Measurements from ENCODE around the gene GLP2R. TPM values are rescaled to one million over a fixed set of nuclear protein-coding genes. Genes with fewer than 3 reads are reported as not detected.

Gene GLP2R
- total RNA-seq, 2 experiments from 2014 or later: not detected

- no peak overlapping the region for H3K4me3 ChIP-seq (ENCODE audit: low read depth, low read length, poor library complexity, severe bottlenecking)
- H4K20me1 ChIP-seq (ENCODE audit: insufficient read depth, low read length): no peaks in the 10 kb centered on the region
- no peak for DNase-seq (ENCODE audit: low spot score)
- BruUV-seq (replicated peaks): no TSS peak
- no peaks in the 10 kb centered on the region for H3K9me2 ChIP-seq (ENCODE audit: insufficient read depth, low read length)
- no peaks in the 10 kb centered on the region for H3K9me3 ChIP-seq (ENCODE audit: low read length)
- H3K4me1 ChIP-seq (ENCODE audit: insufficient read depth, low read length, poor library complexity, severe bottlenecking): no peaks in the 10 kb centered on the region
- ChIA-PET CTCF (ENCODE audit: unreplicated experiment) (no interaction called here), POLR2A (no interaction called here)
- TF ChIP-seq EZH2phosphoT487 (IDR thresholded peaks at IDR 0.05; ENCODE audit: borderline replicate concordance, low read depth, low read length) (no peak), CTCF (conservative IDR thresholded peaks at IDR 0.05; ENCODE audit: low read length) (no peak)
- no peak overlapping the region for H3K4me2 ChIP-seq (ENCODE audit: low read length)
- no peak overlapping the region for H3K27ac ChIP-seq (ENCODE audit: low read depth, low read length, poor library complexity, severe bottlenecking)
- no peaks in the 10 kb centered on the region for H3K79me2 ChIP-seq (ENCODE audit: insufficient read depth, low read depth, low read length)
- no peak overlapping the region for H2AFZ ChIP-seq (ENCODE audit: low read length)
- H3K36me3 ChIP-seq (ENCODE audit: insufficient read depth, low read length): no peaks in the 10 kb centered on the region
- intact Hi-C loops (cut with micrococcal nuclease; ENCODE audit: unreplicated experiment): no loop called here
These were observed 52.6 kb downstream of the GLP2R start for GRCh38 chr17:9878356-9878755.

- Histone ChIP-seq H4K20me1 (ENCODE audit: insufficient read depth, low read length) (no peaks in the 10 kb centered on the region), H3K4me2 (ENCODE audit: low read length) (no peak overlapping the region), H3K9me2 (ENCODE audit: insufficient read depth, low read length) (no peaks in the 10 kb centered on the region), H3K36me3 (ENCODE audit: insufficient read depth, low read length) (no peaks in the 10 kb centered on the region), H3K4me1 (ENCODE audit: insufficient read depth, low read length, poor library complexity, severe bottlenecking) (no peaks in the 10 kb centered on the region), H3K27ac (ENCODE audit: low read depth, low read length, poor library complexity, severe bottlenecking) (no peak overlapping the region), H2AFZ (ENCODE audit: low read length) (no peak overlapping the region), H3K4me3 (ENCODE audit: low read depth, low read length, poor library complexity, severe bottlenecking) (no peak overlapping the region), H3K9me3 (ENCODE audit: low read length) (no peaks in the 10 kb centered on the region), H3K79me2 (ENCODE audit: insufficient read depth, low read depth, low read length) (no peaks in the 10 kb centered on the region)
- intact Hi-C loops (cut with micrococcal nuclease; ENCODE audit: unreplicated experiment): no loop called here
- no TSS peak for BruUV-seq (replicated peaks)
- no peak for TF ChIP-seq CTCF (conservative IDR thresholded peaks at IDR 0.05; ENCODE audit: low read length)
- no peak for TF ChIP-seq EZH2phosphoT487 (IDR thresholded peaks at IDR 0.05; ENCODE audit: borderline replicate concordance, low read depth, low read length)
- POLR2A ChIA-PET: no interaction called here
- no peak for DNase-seq (ENCODE audit: low spot score)
- CTCF ChIA-PET (ENCODE audit: unreplicated experiment): no interaction called here
These were observed 53.2 kb downstream of the GLP2R start for GRCh38 chr17:9878786-9879525.

- H3K4me2 ChIP-seq (ENCODE audit: low read length): no peak overlapping the region
- BruUV-seq (replicated peaks): no TSS peak
- no peaks in the 10 kb centered on the region for H4K20me1 ChIP-seq (ENCODE audit: insufficient read depth, low read length)
- no peak overlapping the region for H3K27ac ChIP-seq (ENCODE audit: low read depth, low read length, poor library complexity, severe bottlenecking)
- no peaks in the 10 kb centered on the region for H3K9me3 ChIP-seq (ENCODE audit: low read length)
- H3K79me2 ChIP-seq (ENCODE audit: insufficient read depth, low read depth, low read length): no peaks in the 10 kb centered on the region
- ChIA-PET CTCF (ENCODE audit: unreplicated experiment) (no interaction called here), POLR2A (interaction anchor here (0.8 kb wide), 1 partner anchor 661 kb away, joined by 3 read pairs; no protein-coding TSS in a partner anchor)
- no peaks in the 10 kb centered on the region for H3K9me2 ChIP-seq (ENCODE audit: insufficient read depth, low read length)
- H3K4me1 ChIP-seq (ENCODE audit: insufficient read depth, low read length, poor library complexity, severe bottlenecking): no peaks in the 10 kb centered on the region
- no peaks in the 10 kb centered on the region for H3K36me3 ChIP-seq (ENCODE audit: insufficient read depth, low read length)
- no peak for DNase-seq (ENCODE audit: low spot score)
- TF ChIP-seq EZH2phosphoT487 (IDR thresholded peaks at IDR 0.05; ENCODE audit: borderline replicate concordance, low read depth, low read length) (no peak), CTCF (conservative IDR thresholded peaks at IDR 0.05; ENCODE audit: low read length) (no peak)
- intact Hi-C loops (cut with micrococcal nuclease; ENCODE audit: unreplicated experiment): no loop called here
- no peak overlapping the region for H3K4me3 ChIP-seq (ENCODE audit: low read depth, low read length, poor library complexity, severe bottlenecking)
- no peak overlapping the region for H2AFZ ChIP-seq (ENCODE audit: low read length)
These were observed 54.9 kb downstream of the GLP2R start for GRCh38 chr17:9880582-9880999.
